HG03571 (cell line): ENCODE data around the gene FBP2.

Experiments used
- ATAC-seq: cut with Tn5 transposase; IDR thresholded peaks from one replicate; pipeline ENCODE4 v1.9.1; 2021; ENCODE audit not compliant: unreplicated experiment

FBP2 gene

DNA sequence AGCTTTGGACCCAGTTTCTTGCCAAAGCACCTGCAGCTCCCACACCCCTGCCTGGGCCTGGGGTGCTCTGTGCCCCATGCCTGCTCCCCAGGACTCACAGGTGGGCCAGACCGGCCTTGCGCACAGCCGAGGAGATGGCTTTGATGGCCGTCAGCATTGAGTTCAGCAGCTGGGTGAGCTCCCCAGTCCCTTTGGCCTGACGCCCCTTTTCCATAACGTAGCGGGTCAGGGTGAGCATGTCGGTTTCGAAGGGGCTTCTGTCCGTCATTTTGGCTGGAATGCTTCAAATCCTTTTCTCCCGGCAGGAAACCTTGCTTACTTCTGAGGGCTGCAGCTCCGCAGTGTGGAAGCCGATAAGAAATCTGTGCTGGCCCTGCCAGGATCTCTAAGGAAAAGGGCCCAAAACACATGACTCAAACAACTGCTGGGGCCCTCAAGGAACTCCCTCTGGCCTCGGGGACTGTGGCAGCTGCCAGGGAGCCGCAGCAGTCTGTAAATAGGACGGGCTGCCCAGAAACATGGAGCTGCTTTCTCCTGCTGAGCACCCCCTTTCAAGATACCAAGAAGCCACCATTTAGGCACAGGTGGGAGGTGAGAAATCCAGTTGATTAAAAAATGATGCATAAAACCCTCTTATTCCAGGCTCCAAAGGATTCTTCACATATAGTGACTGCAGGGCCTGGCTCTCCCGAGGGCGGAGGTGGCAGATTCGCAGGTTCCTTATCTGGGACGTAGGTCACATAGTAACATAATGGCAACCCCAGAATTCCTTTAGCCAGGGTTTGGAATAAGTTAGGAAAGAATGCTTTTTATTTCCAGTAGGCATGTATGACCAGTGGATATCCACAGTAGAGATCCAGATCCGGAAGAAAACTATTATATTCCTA lies at the start of gene FBP2:
TSS of gene FBP2 (minus strand) at position 366 of the 887 bp plus-strand sequence. CDS start at position 268, 98 bp downstream.
- ATAC-seq, result no peak

DNA sequence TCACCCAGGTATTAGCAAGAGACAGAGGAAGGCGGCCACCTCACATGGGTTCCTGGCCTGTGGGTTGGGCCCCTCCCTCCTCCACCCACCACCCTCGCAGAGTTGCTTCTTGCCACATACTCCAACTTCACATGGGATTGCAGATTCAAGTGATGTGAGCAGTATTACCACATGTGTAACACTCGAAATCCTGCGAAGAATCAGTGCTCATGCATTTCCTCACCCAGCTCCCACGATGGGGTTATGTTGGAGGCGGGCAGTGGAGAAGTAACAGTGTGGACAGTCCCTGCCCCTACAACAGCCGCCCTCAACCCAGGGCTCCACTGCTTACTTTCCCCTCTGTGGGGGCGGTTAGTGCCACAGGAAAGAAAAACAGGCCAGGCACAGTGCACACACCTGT lies 49.6 kb upstream of the FBP2 start:
- ATAC-seq, result no peak

DNA sequence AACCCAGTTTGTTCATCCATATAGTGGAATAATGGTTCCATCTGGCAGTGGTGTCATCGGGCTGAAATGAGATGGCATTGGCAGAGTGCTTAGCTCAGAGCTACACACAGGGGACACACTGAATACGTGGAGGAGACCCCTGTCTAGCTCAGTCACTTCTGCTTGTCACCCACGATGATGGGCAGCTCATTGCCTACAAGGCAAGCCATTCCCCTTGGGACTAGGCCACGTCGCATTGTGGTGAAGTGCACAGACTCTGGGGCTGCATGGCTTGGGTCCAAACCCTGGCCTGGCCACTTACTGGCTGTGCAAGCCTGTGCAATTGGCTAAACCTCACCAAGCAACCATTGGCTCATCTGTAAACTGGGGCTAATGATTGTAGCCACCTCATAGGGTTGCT lies 48.9 kb upstream of the FBP2 start:
- no peak for ATAC-seq

DNA sequence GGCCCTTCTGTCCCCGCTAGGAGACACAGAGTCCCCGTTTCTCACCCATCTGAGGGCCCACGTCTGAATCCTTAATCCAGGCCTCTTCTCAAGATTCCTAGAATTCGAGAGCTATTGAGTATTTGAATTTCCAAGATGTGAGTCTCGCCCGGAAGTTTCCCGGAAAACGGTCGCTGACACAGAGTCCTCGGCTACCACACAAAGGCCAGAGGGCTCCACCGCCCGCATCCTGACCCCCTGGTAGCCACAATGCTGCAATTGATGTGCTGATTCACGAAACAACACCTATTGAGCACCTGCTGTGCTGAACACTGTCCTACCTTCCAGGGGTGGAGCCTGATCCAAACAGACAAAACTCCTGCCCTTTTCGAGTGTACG lies 46.4 kb upstream of the FBP2 start:
- ATAC-seq, result no peak

DNA sequence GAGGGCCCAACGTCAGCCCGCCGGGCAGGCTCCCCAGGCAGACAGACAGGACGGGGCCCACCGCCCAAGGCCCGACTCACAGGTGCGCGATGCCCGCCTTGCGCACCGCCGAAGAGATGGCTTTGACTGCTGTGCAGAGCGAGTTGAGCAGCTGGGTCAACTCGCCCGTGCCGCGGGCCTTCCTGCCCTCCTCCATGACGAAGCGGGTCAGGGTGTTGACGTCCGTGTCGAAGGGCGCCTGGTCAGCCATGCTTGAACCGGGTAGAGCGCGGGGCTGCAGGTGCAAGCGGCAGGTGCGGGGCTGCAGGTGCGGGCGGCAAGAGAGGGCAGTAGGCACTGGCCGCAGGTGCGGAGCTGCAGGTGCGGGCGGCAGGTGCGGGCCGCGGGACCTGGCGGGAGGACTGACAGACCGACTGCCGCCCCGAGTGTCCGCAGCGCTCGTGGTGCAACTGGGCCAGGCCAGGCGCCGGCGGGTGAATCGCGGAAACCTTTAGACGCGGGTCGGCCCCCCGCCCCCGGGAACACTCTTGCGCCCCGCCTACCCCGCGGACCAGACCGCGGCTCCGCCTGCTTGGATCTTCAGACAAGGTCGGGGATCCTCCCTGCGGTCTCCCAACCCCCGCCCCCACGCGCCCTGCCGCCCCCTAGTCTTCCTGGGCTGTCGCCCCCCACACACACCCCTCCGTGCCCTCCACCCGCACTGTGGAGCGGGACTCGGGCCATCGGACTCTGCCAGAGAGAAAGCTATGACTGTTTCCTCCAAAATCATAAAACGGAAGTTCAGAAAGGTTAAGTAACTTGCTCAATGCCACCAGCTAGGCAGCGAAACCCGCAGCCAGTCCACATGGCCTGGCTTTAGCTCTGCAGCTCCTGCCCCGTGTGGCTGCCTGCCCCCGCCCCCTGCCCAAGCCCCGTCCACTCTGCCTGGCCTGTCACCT lies 45.7 kb upstream of the FBP2 start, which contains the start of gene FBP1:
TSS of gene FBP1 (minus strand) at position 458 of the 938 bp plus-strand sequence. CDS start at position 250, 208 bp downstream.
- ATAC-seq, result no peak

DNA sequence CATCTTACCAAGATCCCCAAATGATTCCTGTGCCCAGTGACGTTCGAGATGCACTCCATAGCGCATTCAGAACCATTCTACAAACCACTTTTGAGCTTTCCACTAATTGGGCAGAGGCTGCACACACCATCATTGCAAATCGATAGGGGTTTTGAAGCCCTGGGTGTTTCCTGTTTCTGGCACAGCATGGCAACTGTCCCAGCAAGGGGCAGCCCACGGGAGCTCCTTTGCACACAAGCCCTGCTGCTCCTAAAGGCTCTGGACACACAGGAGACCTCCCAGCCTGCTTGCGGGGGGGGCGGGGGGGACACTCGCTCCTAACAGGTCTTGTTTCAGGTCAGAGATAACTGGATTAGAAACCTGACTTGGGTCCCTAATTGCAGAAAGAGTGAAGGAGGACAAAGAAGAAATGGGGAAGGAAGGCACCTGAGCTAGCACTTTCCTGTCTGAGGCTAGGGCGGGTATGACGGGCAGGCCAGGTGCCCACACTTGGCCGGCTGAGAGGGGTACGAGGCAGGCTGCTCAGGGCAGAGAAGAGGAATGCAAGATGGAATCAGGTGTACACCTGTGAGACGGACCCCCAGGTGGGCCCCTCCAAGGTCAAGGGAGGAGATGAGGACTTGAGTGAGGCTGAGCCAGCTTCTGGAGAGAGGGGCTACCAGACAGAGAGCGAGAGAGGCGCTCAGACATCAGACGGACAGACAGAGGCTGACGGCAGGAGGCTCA lies 44.9 kb upstream of the FBP2 start:
- no peak for ATAC-seq

DNA sequence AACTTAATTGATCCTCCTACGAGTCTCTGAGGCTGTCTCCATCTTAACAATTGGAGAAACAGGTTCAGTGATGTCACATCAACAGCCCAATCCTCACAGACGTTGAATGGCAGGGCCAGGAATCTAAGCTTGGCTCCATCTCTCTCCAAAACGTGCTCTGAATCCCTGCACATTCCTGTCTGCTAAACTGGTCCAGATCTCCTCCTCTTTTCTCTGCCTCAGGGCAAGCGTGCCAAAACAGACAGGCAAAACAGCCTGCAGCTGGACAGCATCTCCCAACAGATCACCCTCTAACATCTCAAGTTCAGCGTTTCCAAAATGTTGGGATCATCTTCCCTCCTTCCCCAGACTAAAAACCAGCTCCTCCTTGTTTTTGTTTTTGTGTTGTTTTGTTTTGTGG lies 39.1 kb upstream of the FBP2 start:
- ATAC-seq, result no peak

DNA sequence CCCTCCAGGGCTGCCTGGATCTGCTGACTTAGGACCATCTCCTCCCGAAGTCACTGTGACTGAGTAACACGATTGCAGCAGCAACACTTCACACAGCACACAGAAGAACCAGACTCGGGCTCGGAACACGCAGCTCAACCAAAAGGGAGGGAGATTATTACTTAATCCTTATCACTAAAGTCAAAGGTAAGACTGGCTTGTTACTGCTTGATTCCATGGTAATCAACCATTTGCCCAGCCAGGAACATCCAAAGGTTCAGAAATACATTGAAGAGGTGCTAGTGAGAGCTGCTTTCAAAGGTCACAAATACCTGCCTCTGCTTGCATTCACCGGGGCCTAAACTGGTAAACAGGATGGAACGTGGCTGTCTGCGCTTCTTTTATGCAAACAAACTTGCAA lies 38.0 kb upstream of the FBP2 start:
- ATAC-seq, result no peak

DNA sequence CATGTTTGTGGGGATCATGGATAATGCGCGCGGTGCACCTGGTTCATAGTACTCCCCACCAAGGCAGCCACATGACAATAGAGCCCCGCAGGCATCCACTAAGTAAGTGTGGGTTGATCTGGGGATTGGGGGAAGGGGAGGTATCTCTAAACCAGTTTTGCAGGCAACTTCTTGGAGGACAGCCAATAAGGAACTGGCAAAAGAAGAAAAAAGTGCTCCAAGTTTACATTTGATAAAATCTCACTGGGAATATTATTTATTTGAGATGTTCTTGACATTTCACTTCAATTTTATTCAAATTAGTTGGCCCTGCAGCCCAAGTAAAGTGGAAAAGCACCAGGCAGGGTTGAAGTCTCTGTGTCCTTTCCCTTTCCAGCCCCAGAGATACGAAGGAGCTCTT lies 37.2 kb upstream of the FBP2 start:
- ATAC-seq, result no peak

DNA sequence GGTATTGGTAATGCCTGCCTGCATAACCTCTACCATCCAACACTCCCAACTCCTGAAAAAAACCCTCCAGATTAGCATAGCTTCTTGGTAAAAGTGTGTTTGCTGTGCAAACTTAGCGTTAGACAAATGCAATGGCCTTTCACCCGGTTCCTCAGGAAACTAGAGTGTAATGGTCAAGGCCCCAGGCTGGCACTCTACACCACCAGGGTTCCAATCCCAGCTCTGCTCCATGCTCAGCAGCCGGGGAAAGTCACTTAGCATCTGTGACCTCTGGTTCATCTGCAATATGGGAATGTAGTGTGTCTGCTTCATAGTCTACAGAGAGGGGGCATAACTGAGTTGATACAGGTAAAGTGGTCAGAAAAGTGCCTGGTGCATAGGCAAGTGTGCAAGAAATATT lies 36.7 kb upstream of the FBP2 start:
- ATAC-seq, result no peak

DNA sequence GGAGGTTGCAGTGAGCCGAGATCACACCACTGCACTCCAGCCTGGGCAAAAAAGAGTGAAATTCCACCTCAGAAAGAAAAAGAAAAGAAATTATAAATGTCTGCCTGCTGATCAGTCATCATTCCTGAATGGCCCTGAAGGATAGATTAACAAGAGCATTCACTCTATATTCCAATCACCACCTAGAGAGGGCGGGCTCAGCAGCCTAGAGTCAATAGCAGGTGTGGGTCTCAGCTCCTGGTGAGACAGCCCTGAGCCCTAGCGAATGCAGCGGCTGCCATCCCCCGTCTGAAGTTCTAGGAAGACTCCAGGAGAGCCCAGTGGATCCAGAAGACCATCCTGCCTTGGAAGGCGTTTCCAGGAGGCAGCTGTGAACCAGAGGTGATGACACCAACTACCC lies 33.7 kb upstream of the FBP2 start:
- ATAC-seq, result no peak

DNA sequence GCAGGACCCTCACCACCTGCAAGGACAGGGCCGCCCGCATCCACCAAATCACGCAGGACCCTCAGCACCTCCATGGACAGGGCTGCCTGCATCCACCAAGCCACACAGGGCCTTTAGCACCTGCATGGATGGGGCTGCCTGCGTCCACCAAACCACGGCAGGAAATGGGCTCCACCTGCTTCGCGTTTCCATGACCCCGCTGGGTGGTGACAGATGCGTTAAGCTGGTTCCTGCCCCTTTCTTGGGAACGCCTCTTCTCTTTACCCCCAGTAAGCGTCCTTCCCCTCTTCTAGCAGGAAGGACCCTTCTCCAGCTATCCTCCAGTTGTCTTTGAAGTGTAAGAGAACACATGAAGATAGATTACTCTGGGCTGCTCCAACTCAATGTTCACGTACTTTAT lies 32.2 kb upstream of the FBP2 start:
- ATAC-seq, result no peak

DNA sequence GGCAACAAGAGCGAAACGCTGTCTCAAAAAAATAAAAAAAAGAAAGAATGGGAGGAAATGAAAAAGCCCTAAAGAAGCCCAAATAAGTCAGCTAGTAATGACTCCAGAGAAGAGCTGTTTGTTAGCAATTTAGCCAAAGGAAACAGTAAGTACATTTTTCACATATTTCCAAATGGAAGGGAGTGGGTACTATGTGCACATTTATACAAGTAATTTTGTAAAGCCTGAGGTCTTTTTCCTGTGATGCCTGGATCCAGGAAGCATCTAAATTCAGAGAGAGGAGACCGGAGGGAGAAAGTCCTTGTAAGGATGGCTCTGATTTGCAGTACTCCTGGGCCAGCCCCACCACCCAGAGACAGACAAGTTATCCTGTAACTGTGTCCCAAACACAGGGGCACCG lies 31.0 kb upstream of the FBP2 start:
- ATAC-seq, result no peak

DNA sequence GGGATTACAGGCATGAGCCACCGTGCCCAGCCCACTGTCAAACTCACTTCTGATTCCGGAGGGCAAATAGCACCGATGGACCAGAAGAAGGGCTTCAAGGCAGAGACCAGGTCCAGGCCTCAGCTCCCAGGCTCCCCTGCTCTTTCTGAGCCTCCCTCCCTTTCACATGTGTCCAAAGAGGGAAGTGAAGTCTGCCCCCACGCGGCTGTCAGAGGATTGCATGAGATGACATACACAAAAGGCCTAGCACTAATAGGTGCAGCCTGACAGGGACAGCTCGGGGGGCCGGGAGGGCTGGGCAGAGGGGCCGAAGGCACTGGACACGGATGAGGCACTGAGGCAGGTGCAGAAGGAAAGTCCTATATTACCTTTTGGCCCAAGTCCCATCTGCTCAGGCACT lies 29.6 kb upstream of the FBP2 start:
- ATAC-seq, result no peak

DNA sequence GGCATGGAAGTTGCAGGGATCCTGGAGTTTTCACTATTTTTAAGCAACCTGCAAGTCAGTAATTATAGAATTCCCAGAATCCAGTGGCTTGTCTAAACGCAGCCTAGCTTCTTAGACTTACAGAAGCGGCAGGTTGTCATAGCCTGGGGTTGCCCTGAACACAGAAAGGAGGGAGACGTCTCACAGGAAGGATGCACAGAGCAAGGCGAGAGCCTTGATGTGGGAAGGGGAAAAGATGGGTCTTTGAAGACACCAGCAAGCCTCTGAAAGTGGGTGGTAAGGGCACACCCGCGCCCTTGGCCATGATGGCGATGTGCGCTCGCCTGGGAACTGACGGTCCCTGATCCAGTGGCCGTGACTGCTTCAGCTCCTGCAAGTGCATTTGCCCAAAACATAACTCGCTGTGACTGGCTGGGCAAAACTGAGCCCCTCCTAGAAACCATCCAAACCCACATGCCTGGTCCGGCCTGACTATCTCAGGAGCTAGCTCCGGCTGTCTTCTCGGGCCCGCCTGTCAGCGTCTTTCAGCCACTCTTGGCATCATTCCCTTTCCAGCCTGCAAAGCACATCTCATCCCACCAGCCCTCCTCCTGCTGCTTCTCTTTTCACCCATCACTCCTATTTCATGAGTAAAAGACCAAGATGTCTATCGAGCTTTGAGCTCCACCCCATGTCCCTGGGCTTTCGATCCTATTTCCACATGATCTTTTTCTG lies 28.6 kb upstream of the FBP2 start:
- no peak for ATAC-seq

DNA sequence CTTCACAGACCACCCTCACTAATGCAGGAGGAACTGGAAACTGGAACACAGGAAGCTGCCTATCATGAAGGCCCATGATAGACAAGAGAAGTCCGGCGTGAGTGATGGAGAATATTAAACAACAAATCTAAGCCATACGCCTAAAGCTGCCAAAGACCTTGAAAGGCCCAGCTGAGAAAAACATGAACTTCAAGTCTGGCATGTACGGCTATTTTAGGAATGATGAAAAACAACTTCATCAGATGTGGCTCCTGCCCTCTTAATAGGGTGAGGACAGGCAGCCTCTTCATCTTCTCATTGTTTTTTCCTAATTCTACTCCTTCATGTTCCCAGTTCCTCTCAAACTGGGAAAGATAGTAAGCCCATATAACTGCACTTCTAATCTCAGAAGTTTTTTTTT lies 25.4 kb upstream of the FBP2 start:
- no peak for ATAC-seq

DNA sequence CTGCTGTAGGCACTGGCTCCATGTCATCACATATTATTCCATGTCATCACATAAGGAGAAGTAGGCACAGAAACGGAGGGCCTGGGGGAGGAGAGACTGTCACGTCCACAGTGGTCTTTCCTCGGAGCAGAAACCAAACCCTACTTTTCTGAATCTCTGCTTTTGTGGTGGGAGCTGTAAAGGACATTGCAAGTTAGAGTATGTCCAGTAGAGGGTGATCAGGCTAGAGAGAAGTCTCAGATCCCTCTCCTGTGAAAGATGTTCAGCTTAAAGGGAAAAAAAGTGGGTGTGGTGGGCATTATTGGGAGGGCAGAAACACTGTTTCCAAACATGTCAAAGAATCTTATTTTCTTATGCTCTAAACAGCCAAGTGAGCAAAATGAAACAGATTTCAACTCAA lies 19.4 kb upstream of the FBP2 start:
- no peak for ATAC-seq

DNA sequence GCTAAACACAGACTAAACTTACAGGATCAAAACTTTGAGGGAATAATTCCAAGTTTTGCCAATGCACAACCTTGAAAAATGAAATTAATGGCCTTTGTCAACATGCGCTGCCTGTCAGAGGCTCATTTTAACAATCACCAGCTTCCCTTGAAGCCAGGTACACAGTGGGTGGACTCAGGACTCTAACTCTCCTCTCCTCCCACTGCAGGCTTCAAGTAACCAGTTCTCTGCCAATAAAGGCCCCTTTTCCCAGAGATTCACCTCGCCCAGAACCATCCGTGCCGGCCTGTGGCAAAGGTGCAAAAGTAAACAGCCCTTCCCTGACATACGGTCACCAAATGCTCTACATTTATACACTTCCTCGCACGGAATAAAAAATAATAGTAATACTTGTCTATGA lies 18.4 kb upstream of the FBP2 start:
- ATAC-seq, result no peak

DNA sequence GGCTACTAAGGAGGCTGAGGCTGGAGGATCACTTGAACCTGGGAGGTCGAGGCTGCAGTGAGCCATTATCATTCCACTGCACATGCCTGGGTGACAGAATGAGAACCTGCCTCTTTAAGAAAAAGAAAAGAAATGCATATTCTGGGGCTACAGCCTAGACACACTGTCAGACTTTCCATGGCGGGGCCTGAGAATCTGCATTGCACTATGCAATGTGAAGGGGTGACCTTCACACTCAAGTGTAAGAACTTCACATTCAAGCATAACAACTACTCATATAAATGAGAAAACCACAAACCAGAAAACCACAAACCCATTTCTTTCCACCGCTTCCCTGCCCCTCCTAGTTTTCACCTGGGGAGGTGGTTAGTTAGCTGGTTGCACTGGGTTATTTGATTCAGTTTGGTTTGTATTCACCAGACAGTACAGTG lies 18.0 kb upstream of the FBP2 start:
- no peak for ATAC-seq

DNA sequence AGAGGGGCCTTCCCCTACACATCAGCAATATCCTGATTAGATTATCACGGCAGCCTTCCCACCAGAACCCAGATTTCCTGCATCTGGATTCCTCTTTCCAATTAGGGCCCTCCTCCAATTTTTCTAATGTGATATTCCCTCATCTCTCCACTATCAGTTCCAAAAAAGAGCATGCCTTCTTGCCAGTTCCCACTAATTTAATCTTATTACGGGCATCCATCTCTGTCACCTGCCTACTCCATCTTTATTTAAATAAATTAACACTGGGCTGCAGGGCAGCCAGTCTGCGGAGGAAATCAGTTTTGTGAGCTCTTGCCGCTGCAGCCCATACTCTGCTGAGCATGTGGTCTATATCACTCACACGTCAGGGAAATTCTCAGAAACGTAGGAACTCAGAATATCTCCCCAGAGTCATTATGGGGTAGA lies 16.6 kb upstream of the FBP2 start:
- ATAC-seq, result no peak

DNA sequence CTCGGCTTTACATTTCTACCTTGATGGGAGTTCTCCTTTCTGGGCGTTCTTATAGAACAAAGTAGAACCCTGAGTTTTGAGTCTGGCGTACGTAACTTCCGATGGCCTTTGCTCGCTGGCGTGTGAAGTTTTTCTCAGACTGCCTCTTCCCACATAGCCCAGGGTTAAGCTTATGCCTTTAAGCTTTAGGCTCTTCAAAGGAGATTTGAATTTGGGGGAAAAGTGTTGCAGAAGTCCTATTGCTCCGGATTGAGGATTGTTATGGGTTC lies 13.7 kb upstream of the FBP2 start:
- no peak for ATAC-seq
